Activated CD8-positive, alpha-beta memory T cell treated with anti-CD3 and anti-CD28 coated beads for 36 hours (primary cell): Measurements from ENCODE around the gene MRPL58. TPM values are rescaled to one million over a fixed set of nuclear protein-coding genes. Genes with fewer than 3 reads are reported as not detected.

Experiments used
- CTCF ChIA-PET: fragments of 350-600 bp; sonication (Branson Sonifier 250); formaldehyde crosslinking; loops from one replicate; lab custom pipeline; 2021; ENCODE audit warnings: antibody characterized with exemption; lab: Charles Lee
- POLR2A ChIA-PET: fragments of 350-600 bp; sonication (Branson Sonifier 250); formaldehyde crosslinking; loops from one replicate; lab custom pipeline; 2021; ENCODE audit warnings: antibody characterized with exemption; lab: Charles Lee
- total RNA-seq, 2 experiments: library from RNA; stranded (reverse); gene quantifications; one replicate each; pipeline ENCODE4 v1.2.3, GENCODE V29; 2021

Gene MRPL58
- total RNA-seq, 2 experiments from 2014 or later: 65.5 to 66.5 TPM

DNA sequence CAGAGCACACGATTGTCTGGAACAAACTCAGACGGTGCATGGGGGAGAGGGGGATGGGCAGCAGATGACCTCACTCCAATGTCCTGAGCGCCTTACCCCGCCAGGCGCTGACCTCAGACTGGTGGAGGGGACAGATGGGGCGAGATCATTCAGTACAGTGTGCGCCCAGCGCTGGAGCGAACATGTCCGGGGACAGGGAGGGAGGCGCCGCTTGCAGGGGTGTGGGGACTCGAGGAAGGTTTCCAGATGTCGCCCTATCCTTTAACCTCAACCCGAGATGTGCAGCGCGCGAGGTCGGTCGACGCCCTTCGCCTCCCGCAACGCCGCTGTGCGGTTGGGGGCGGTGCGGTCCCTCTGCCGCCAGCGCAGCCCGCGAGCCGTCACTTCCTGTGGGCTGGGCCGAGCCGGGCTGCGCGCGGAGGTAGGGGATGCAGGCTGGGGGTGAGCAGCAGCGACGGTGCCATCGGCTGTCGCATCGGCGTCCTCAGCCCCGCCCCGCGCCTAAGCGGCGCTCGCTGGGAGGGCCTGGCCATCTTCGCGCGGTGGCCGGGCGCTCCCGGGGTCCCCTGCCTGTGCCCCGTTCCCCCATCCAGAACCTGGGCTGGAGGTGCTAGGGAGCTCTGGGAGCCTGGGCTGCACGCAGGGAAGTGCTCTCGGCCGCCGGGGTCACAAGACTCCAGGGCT, 30.3 kb upstream of the MRPL58 start:
- POLR2A ChIA-PET: interaction anchor here (0.7 kb wide), 1 partner anchor 31 kb away, joined by 3 read pairs; the partner anchor contains the start of gene MRPL58
- CTCF ChIA-PET: interaction anchor here (1.0 kb wide), 1 partner anchor 430 kb away, joined by 3 read pairs; no protein-coding TSS in a partner anchor

GRCh38 chr17:74982663-74983313, 29.7 kb upstream of the MRPL58 start:
- CTCF ChIA-PET: interaction anchor here (1.0 to 1.5 kb wide), 2 partner anchors 192 to 430 kb away, joined by 3 read pairs; no protein-coding TSS in a partner anchor
- POLR2A ChIA-PET: interaction anchor here (0.7 kb wide), 1 partner anchor 30 kb away, joined by 3 read pairs; the partner anchor contains the start of gene MRPL58

DNA sequence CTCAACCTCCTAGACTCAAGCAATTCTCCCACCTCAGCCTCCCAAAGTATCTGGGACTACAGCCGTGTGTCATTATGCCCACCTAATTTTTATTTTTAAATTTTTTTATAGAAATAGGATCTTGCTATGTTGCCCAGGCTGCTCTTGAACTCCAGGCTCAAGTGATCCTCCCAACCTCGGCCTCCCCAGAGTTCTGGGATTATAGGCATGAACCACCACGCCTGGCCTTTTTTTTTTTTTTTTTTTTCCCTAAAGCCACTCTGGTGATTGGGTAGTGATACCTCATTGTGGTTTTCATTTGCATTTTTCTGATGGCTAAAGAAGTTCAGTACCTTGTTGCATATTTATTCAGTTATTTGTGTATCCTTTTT, 26.3 kb upstream of the MRPL58 start:
- POLR2A ChIA-PET: no interaction called here
- CTCF ChIA-PET: interaction anchor here (0.7 kb wide), 1 partner anchor 159 kb away, joined by 4 read pairs; no protein-coding TSS in a partner anchor

GRCh38 chr17:74987418-74987908, 25.0 kb upstream of the MRPL58 start, which contains the start of gene CDR2L:
CDR2L (plus strand) TSS chr17:74987632; CDS start chr17:74988044, 412 bp downstream.
- POLR2A ChIA-PET: interaction anchor here (0.7 to 1.0 kb wide), 2 partner anchors 15 to 25 kb away, joined by 3 to 7 read pairs; partner anchors contain the start of genes HID1 and MRPL58
- CTCF ChIA-PET: interaction anchor here (0.6 to 2.7 kb wide), 6 partner anchors 13 to 390 kb away, joined by 3 to 10 read pairs (median 4); partner anchors contain the start of gene MRPL58

- POLR2A ChIA-PET: interaction anchor here (0.6 kb wide), 1 partner anchor 12 kb away, joined by 4 read pairs; no protein-coding TSS in a partner anchor
- CTCF ChIA-PET: interaction anchor here (0.6 to 2.7 kb wide), 5 partner anchors 24 to 143 kb away, joined by 3 to 10 read pairs (median 4); partner anchors contain the start of genes MRPL58 and SLC16A5
Measured at GRCh38 chr17:74987909-74988711, 24.4 kb upstream of the MRPL58 start.

DNA sequence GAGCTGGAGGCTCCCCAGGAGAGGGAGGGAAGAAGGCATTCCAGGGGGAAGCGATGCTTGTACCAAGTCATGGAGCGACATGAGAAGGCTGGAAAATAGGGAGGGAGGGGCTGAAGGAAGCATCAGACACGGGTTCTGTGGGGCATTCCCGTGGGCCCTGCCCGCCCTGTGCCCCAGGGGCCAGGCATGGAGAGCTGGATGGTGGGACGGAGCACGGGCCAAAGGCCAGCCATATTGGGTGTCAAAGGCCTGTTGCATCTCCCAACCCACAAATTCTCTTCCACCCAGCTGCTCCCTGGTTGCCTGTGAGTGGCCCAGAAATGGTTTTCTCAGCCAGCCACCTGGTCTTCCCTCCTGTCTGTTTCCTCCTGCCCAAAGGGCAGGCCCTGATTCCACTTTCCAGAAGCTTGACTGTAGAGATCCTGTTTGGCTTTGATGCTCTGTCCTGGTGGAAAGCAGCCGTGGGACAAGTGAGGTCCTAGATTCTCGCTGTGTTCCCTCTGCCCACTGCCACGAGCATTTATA, 21.8 kb upstream of the MRPL58 start:
- ChIA-PET POLR2A (interaction anchor here (0.6 kb wide), 1 partner anchor 360 kb away, joined by 14 read pairs; no protein-coding TSS in a partner anchor), CTCF (interaction anchor here (1.4 kb wide), 1 partner anchor 21 kb away, joined by 5 read pairs; no protein-coding TSS in a partner anchor)

- ChIA-PET CTCF (interaction anchor here (1.3 kb wide), 1 partner anchor 14 kb away, joined by 3 read pairs; no protein-coding TSS in a partner anchor), POLR2A (no interaction called here)
Measured at GRCh38 chr17:74992223-74992622, 20.2 kb upstream of the MRPL58 start.

GRCh38 chr17:74994440-74994839, 18.0 kb upstream of the MRPL58 start:
- POLR2A ChIA-PET: no interaction called here

DNA sequence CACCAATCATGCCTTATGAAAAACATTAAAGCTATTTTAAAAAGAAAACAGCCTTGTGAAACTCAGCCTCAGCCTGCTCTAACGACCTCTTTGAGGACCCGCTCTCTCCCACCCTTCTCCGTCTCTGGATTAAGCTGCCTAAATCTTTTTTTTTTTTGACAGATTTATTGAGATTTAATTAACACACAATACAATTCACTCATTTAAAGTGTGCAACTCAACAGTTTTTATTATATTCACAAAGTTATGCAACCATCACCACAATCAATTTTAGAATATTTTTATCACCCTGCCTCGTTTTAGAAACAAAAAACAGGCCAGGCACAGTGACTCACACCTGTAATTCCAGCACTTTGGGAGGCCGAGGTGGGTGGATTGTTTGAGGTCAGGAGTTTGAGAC, 16.6 kb upstream of the MRPL58 start:
- CTCF ChIA-PET: no interaction called here
- POLR2A ChIA-PET: interaction anchor here (0.6 kb wide), 1 partner anchor 27 kb away, joined by 3 read pairs; no protein-coding TSS in a partner anchor

More at GRCh38 chr17:74994440-74994839, 18.0 kb upstream of the MRPL58 start:
- CTCF ChIA-PET: interaction anchor here (1.1 kb wide), 1 partner anchor 18 kb away, joined by 3 read pairs; the partner anchor contains the start of gene MRPL58

- CTCF ChIA-PET: interaction anchor here (1.8 kb wide), 1 partner anchor 14 kb away, joined by 5 read pairs; the partner anchor contains the start of gene MRPL58
- POLR2A ChIA-PET: no interaction called here
Measured at GRCh38 chr17:74998783-74999182, 13.7 kb upstream of the MRPL58 start.

DNA sequence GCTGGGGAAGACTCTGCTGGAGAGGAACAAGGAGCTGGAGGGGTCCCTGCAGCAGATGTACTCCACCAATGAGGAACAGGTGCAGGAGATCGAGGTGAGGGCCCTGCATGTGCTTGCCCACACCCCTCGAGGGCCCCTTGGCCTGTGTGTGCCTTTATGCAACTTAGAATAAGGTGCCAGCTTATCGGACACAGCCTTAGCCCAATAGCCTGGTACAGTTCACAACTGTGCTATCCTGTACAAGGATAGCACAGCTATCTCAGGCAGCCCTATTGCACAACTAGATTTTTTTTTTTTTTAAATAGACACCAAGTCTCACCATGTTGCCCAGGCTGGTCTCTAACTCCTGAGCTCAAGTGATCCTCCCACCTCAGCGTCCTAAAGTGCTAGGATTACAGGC, 12.9 kb upstream of the MRPL58 start:
- POLR2A ChIA-PET: no interaction called here
- CTCF ChIA-PET: interaction anchor here (1.2 to 1.8 kb wide), 2 partner anchors 13 to 41 kb away, joined by 3 to 5 read pairs; partner anchors contain the start of gene MRPL58

GRCh38 chr17:75001915-75002843, 10.3 kb upstream of the MRPL58 start:
- ChIA-PET POLR2A (no interaction called here), CTCF (no interaction called here)

DNA sequence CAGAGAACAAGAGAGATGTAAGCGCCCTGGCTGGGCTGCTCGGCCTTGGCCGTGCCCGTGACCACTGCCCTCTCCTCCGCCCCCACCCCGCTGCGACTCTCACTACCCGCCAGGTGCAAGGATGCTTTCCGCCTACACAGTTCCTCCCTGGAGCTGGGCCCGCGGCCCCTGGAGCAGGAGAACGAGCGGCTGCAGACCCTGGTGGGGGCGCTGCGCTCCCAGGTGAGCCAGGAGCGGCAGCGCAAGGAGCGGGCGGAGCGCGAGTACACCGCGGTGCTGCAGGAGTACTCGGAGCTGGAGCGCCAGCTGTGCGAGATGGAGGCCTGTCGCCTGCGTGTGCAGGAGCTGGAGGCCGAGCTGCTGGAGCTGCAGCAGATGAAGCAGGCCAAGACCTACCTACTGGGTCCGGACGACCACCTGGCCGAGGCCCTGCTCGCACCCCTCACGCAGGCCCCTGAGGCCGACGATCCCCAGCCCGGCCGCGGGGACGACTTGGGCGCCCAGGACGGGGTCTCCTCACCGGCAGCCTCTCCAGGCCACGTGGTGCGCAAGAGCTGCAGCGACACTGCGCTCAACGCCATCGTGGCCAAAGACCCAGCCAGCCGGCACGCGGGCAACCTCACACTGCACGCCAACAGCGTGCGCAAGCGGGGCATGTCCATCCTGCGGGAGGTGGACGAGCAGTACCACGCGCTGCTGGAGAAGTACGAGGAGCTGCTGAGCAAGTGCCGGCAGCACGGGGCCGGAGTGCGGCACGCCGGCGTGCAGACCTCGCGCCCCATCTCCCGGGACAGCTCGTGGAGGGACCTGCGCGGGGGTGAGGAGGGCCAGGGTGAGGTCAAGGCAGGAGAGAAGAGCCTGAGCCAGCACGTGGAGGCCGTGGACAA, 9.2 kb upstream of the MRPL58 start:
- POLR2A ChIA-PET: no interaction called here

GRCh38 chr17:75003957-75004355, 8.5 kb upstream of the MRPL58 start:
- ChIA-PET POLR2A (no interaction called here), CTCF (interaction anchor here (0.5 to 2.2 kb wide), 2 partner anchors 42 to 200 kb away, joined by 3 to 5 read pairs; no protein-coding TSS in a partner anchor)

More for the DNA sequence above, 9.2 kb upstream of the MRPL58 start:
- CTCF ChIA-PET: interaction anchor here (0.5 to 2.2 kb wide), 2 partner anchors 41 to 200 kb away, joined by 3 to 5 read pairs; no protein-coding TSS in a partner anchor

DNA sequence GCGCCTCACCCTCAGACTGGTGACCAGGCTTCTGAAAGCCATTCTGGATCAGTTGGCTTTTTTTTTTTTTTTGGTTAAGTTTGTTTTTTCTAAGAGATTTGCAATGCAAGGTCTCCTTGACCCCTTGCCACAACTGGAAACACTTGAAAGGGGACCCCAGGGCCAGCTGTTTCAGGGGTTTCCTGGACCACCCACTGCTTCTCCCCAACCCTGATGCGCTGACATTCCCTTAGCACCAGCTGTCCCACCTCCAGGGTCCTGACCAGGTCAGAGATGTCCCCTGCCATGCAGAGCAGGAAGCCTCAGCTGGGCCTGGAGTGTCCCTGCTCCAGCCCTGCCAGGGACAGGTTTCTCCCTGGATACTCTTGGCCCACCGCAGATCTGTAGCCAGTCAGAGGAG, 8.1 kb upstream of the MRPL58 start:
- POLR2A ChIA-PET: interaction anchor here (0.7 kb wide), 1 partner anchor 259 kb away, joined by 3 read pairs; no protein-coding TSS in a partner anchor
- CTCF ChIA-PET: interaction anchor here (2.2 kb wide), 1 partner anchor 42 kb away, joined by 5 read pairs; no protein-coding TSS in a partner anchor

- ChIA-PET CTCF (interaction anchor here (3.4 kb wide), 1 partner anchor 44 kb away, joined by 14 read pairs; no protein-coding TSS in a partner anchor), POLR2A (no interaction called here)
Measured at GRCh38 chr17:75005291-75005690, 7.2 kb upstream of the MRPL58 start.
